LHCN-M2 (cell line): ENCODE data around the gene CUX1. TPM values are rescaled to one million over a fixed set of nuclear protein-coding genes. Genes with fewer than 3 reads are reported as not detected.
"Not testable (repeated sequence)": the region's sequence is repeated elsewhere in the genome, so short reads cannot be mapped to it uniquely, and the experiment has no call there.

Experiments used
- DNase-seq: peaks from one replicate; pipeline ENCODE4 v3.0.0-alpha.2; 2012; ENCODE audit warnings: low read depth
- total RNA-seq: library from RNA; depleted of rRNA; stranded (reverse); fragments of >200 nt; gene quantifications from 2 replicates; pipeline ENCODE4 v1.2.3, GENCODE V29; 2014

Gene CUX1
- total RNA-seq, 1 experiment from 2014 or later: 33.3 TPM

DNA sequence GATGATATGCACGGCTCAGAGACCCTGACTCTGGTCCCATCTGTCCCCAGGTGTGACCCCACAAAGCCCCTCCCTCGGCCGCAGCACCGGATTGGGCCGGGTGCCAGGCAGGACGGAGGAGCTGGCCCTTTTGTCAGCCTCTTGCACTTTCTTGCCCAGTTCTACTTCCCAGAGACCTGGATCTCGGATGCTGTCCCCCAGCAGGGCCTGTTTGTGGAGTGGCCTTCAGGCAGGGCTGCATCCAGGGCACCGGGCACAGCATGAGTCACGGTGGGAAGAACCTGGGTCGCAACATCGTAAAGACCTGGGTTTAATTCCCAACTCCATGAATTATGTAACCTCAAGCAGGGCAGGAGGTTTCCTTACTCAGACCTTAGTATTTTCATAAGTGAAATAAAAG is 310.9 kb downstream of the CUX1 start:
- DNase-seq: no peak

DNA sequence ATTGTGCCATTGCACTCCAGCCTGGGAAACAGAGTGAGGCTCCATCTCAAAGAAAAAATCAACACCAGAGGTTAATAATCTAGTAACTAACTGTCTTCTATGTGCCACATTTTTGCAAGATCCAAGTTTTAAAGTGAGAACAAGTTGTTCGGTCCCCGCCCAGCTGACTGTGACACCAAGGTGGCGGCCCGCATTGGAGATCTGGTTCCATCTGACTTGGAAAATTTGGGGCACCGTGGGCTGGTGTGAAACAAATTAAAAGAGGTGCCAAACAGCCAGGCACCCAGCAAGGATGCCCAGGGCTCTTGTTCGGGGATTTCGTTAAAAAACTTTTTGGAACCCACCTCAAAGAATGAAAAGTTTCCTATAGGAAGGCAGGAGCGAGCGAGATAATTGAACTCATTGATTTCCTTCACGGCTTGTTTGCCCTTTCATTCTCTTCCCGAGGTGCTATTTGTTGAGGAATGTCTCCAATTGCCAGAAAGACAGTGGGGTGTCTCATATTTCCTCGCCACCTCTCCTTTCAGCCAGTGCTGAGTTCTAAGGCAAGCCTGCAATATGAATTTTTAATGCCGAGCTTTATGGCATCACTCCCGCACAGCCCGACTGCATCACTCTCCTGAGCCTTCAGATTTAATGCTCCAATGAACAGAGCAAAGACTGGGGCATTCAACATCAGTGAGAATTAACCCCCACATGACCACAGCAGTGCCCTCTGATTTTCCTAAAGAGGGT is 312.4 kb downstream of the CUX1 start:
- DNase-seq: no peak

DNA sequence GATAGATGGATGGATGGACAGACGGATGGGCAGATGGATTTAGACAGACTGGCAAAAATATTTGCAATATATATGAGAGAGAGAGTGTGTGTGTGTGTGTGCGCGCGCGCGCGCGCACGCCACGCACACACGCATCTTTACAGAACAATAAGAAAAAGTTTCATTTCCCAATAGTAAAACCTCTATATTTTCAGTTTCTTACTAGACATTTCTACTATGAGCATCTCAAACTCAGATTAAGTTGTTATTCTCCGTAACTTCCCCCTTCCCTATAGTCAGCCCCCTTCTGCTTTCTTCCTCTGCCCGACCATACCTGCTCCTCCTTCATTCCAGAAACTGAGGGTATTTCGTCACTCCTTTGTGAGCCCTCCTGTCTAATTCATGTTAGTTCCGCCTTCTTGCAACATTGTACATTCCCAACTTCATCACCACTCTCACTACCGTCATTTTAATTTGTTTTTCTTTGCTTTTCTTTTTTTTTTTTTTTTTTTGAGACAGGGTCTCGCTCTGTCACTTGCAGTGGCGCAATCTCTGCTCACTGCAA is 314.9 kb downstream of the CUX1 start:
- no peak for DNase-seq

DNA sequence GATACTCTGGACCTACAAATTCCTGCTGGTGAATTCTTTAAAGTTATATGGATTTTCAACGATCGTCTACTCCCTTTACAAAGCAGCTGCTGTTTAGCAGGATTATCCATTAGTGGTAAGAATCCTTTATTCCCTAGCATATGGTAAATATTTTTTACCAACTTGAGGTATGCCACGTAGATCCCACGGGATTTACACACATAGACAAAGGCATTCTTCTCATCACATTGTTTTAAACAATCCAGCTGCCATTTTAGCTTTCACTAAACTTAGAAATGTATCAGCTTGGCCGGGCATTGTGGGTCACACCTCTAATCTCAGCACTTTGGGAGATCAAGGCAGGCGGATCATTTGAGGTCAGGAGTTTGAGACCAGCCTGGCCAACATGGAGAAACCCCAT is 321.2 kb downstream of the CUX1 start:
- DNase-seq: peak; percentile 49

DNA sequence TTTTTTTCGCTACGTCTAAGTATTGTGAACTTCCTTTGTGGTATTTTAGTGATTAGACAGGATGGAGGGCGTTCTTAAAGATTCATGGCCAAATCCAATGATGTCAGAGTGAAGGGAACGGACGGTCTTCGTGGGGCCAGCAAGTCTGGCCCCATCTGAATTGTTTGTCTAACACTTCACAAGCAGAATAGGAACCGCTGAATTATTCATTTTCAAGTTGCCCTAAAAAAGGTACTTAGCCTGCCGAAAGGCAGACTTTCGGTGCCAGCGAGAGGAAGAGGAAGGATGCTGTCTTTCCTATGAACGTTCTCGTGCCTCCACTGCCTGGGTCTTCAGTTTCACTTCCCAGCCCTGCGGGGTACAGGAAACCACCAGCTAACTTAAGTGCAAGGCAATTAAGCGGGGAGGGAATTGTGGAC is 323.5 kb downstream of the CUX1 start:
- DNase-seq: no peak

DNA sequence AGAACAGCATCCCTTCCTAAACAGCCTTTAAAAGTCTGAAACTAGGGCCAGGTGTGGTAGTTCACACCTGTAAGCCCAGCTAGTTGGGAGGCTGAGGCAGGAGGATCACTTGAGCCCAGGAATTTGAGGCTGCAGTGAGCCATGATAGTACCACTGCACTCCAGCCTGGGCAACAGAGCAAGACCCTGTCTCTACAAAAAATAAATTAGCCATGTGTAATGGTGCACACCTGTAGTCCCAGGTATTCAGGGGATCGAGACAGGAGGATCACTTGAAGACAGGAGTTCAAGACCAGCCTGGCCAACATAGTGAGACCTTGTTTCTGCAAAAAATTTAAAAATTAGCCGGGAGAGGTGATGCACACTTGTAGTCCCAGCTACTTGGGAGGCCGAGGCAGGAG is 325.0 kb downstream of the CUX1 start:
- DNase-seq: not testable (repeated sequence)

DNA sequence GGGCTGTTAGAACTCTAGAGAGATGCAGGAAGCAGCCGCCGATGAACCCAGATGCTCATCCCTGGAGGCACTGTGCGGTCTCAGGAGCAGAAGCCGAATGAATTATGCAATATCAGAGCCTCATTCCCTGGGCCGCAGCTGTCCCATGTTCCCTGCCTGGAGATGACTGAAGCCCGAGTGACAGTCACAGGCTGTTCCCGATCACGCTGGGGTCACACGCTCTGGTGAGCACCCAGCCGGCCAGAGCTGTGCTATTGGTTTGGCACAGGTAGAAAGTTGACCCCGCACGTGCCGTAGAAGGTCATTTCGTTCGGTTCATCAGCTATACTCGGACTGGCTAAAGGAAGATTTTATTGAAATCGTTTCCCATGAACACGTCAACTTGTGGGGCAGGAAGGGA is 328.7 kb downstream of the CUX1 start:
- DNase-seq: peak; percentile 30

DNA sequence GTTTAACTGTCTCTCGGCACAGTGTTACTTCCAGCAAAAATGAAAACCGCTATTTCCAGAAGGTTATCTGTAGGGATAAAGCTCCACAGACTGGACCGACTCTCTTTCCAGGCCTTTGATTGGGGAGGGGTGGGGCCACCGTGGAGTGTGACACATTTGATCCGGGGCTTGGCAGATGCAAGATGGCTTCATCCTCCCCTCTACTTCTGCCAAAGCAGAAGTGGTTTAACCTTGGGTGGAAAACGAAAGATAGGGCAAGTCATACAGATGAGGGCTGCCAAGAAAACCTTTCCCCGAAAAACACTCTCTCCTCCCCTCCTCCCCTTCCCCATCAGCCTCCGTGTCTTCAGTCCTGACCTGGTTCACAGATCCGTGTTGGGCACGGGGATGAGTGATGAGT is 329.6 kb downstream of the CUX1 start:
- no peak for DNase-seq

DNA sequence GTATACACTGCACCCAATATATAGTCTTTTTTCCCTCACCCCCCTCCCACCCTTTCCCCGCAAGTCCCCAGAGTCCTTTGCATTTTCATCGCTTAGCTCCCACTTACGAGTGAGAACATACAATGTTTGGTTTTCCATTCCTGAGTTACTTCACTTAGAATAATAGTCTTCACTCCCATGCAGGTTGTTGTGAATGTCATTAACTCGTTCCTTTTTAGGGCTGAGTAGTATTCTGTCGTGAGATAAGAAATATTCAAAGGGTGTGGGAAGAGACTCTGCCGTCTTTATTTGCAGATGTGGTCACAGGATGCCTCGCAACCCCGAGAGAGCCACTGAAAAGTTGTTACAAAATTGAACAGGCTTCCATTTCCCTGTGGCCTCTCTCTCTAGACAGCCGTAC is 331.4 kb downstream of the CUX1 start:
- no peak for DNase-seq

DNA sequence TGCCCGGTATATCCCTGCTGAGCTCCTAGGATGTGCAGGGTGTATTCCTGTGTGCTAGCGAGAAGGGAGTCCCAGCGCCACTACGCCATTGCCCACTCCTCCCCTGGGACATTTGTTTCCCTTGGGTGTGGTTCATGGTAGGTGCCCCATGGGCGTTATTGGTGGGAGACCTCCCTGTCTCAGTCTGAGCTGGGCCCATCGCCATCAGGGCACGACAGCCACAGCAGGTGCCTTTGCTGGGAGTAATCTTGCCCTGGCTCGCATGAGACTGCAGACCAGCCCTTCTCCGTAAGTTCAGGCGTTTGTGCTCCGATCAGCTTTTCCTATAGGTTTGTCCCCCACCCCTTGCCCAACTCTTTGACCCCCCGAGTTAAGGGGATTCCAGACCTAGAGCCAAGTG is 332.0 kb downstream of the CUX1 start:
- DNase-seq: no peak

DNA sequence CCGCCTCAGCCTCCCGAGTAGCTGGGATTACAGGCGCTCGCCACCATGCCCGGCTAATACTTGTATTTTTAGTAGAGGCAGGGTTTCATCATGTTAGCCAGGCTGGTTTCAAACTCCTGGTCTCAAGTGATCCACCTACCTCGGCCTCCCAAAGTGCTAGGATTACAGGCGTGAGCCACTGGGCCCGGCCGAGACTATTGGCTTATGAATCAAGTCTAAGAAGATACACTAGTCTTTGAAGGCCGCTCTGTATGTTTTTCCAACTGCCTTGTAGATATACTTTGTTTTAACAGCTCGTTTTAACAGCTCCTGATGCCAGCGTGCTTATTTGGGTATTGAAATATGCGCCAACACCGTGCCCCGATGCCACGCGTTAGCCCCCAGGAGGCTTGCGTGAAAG is 332.8 kb downstream of the CUX1 start:
- DNase-seq: no peak

DNA sequence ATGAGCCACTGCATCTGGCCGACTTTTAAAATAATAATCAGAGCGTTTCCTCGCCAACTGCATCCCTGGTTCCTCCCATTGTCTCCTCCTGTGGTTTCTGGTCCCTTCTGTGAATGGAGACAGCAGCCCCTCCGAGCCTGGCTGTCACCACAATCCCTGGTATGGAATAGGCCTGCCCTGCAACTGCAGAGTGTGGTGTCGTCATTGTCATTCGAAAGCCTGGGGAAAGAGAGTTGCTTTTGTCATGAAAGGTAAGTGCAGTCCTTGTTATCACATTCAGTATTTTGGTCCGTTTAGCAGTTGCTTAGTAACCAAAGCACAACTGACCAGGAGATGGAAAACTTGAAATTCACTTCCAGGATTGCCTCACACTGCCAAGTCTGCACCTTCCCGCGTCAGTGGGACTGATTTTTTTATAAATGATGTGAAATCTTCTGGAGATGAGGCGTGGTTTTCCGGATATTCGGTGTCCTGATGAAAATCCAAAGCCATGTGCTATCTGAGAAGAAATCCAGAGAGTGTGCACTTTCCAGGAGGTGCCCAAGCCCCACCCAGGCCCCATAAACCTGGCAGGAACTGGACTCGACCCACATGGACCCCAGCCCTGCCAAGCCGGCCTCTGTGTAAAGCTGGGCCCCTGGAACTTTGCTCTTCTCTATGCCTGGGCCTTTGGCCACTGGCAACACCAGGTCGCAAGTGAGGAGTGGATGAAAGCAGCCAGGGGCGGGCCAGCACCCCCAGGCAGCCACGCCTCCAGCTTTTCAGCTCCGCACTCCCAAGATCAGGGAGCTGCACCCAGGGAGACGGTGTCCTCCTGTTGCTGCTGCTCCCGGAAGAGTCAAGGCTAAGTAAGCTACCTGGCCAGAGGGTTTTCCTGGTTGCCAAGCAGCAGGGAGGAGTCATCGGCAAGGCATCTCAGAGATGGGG is 335.5 kb downstream of the CUX1 start:
- peak; percentile 23 for DNase-seq

DNA sequence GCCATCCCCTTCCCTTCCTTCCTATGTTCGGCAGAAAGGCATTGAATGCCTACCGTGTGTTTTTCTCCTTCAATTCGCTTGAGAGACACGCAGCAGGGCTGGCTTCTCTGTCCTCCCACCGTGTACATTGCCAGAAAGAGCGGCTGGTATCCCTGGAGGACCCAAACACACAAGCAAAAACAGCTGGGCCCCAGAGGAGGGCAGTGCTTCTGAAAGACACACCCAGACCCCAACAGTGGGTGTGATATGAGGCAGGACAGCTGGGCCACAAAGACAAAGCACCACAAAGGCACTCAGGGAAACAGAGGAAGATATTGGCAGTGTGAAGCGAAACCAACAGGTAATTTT is 336.1 kb downstream of the CUX1 start:
- DNase-seq: peak; percentile 17

DNA sequence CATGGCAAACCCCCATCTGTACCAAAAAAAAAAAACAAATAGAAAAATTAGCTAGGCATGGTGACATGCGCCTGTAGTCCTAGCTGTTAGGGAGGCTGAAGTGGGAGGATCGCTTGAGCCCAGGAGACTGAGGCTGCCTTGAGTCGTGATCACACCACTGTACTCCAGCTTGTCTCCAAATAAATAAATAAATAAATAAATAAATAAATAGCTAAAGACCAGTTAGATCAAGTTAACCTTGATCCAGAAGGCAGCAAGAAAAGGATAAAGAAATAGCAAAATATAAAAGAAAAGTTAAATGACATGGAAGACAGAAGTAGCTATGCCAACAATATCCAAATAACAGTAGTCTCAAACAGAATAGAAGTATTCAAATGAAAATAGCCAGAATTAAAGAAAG is 337.0 kb downstream of the CUX1 start:
- DNase-seq: no peak

DNA sequence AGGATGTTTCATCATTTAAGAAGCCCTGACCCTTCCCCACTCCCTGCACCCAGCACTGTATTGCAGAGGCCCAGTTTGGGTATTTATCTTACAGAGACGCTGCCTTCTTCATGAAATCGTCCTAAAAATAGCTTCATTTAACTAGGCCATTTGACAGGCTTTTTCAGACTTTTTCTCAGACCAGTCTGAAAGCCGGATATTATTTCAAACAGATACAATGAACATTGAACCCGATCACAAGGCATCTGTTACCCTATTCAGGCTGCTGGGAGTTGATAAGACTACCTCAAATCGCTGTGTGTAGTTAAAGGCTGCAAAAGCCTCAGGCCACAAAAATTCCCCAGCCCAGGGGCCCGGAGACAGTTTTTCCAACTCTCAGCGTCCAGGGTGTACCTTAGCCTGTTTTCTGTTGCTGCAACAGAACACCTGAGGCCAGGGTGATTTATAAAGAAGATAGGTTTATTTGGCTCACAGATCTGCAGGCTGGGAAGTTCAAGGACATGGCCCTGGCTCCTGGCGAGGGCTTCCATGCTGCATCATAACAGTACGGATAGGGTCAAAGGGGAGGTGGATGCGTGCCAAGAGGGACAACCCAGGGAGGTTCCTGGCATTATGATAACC is 338.5 kb downstream of the CUX1 start:
- no peak for DNase-seq

DNA sequence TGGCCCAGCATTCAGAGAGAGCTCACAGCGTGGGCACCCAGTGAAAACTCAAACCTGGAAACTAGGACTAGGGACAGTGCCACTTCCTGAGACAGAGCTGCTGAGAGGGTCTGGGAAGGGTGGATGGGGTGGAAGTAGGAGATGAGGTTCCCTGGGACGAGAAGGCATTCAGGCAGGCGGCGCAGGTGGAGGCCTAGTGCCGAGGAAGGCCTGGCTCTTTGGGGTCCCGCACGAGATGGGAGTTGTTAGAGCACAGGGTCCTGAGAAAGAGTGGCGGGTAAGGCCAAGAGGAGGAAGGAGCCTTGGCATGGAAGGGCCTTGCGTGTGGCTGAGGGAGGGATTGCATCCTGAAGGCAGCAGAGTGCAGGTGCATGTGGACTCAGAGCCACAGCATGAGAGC is 339.4 kb downstream of the CUX1 start:
- DNase-seq: no peak

DNA sequence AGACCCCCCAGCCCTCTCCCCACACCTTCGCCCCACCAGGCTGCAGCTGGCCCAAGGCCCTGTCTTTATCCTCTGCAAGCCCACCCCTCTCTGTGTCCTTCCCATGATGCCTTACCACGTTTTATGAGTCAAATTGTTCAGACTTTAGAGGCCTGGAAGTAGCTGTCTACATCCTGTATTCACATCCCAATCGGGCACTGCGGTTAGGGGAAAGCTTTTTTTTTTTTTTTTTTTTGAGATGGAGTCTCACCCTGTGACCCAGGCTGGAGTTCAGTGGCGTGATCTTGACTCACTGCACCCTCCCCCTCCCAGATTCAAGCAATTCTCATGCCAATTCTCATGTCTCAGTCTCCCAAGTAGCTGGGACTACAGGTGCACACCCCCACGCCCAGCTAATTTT is 347.7 kb downstream of the CUX1 start:
- DNase-seq: peak; percentile 20

DNA sequence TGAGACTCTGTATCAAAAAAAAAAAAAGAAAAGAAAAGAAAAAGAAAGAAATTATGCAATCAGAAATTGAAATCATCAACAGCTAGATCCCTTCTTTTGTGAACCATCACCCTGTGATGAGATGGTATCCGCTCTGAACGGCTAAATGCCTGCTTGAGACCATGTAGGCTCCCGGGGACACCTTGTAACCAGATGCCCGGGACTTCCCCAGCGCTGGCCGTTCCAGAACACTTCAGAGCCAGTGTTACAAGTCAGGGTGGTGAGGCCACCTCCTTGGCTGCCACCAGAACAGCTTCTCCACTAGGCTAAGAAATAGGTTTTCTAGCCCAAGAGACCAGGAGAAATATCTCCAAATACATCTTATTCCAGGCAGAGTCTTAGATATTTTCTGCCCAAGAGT is 349.8 kb downstream of the CUX1 start:
- DNase-seq: no peak

DNA sequence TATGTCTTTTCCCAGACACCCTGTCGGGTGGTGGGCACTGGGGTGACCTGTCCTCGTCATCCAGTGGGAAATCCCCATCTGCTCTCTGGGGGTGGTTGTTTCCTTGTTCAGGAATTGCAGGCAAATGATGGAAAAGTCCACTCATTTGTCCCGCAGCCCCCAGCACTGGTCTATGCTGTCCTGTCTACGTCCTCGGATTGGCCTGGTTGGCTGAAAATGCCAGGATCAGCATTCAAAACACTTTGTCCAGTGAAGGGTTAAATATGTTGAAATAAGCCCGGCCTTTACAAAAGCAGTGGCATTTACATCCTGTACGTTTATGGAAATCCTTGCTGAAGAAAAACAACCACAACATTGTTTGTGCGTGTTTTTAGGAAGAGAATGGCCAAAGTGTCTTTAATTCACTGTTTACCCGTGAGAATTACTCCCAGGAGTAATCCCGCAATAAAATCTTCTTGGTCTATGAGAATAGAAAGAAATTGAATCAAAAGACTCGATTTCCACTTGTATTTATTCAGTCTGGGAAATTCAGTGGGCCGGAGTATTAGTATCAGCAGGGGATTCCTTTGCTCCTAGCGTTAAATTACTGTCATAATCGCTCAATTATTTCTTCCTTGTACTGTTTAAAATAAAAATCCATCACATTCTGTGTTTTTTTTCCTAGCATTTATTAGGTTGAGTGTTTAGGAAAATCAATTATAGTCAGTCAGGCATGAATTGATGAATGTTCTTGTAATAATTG is 352.4 kb downstream of the CUX1 start:
- DNase-seq: no peak

DNA sequence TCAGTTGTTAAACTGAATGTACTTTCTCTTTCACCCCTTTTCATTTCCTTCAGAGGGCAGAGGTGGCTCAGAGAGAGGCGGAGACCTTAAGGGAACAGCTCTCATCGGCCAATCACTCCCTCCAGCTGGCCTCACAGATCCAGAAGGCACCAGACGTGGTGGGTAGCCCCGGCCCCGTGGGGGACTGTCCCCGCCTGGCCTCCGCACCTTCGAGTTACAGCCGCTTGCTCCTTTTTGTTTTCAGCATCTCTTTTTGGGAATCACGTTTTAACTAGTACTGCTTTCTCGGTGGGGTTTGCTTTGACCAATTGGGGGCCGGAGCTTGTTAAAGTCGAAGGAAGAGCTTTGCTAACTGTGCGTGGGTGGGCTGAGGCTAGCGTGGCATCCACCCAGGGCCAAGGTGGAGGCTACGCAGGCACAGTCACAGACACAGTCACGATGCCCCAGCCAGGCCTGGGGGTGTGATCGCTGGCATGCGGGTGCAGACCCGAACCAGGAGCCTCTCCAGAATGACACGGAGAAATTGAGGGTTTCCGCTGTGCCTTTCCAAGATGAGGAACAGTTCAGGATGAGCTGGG is 353.1 kb downstream of the CUX1 start:
- no peak for DNase-seq

DNA sequence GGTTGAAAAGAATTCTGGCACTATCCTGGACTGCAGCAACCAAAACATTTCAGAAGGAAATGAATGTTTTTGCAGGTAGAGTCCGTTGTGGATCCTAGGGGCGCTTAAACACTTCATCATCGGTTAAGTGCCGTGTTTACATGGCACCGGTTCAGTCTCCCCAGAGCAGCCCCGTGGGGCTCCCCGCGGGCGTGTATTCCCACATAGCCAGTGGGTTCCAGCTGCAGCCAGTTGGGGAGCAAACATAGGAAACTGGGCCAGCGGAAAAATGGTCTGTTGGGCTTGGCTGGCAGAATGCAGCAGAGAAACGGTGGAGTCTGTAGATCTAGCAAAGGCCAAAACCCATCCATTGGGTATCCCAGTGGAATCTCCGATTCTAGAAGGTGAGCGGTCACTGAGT is 356.2 kb downstream of the CUX1 start:
- DNase-seq: no peak
